ENCODE measurements around the gene MYO10. TPM values are rescaled to one million over a fixed set of nuclear protein-coding genes. Genes with fewer than 3 reads are reported as not detected.

MYO10 gene
- total RNA-seq, 1 experiment from 2014 or later: 9.3 TPM

- Histone ChIP-seq H3K9me3 (replicated peaks) (no peaks in the 10 kb centered on the region), H3K4me1 (no peaks in the 10 kb centered on the region)
- no peak for DNase-seq
These were observed 136.3 kb downstream of the MYO10 start for GRCh38 chr5:16799796-16800195.

GRCh38 chr5:16797951-16798350 is 138.1 kb downstream of the MYO10 start:
- Histone ChIP-seq H3K4me1 (no peaks in the 10 kb centered on the region), H3K9me3 (replicated peaks) (no peaks in the 10 kb centered on the region), H3K36me3 (no peaks in the 10 kb centered on the region), H3K27ac (no peak overlapping the region), H3K4me3 (no peak overlapping the region), H3K27me3 (no peaks in the 10 kb centered on the region)
- DNase-seq: no peak

More at GRCh38 chr5:16799796-16800195, 136.3 kb downstream of the MYO10 start:
- no peak overlapping the region for H3K4me3 ChIP-seq
- no peaks in the 10 kb centered on the region for H3K27me3 ChIP-seq
- H3K27ac ChIP-seq: no peak overlapping the region
- no peaks in the 10 kb centered on the region for H3K36me3 ChIP-seq

- Histone ChIP-seq H3K9me3 (replicated peaks) (no peaks in the 10 kb centered on the region), H3K36me3 (no peaks in the 10 kb centered on the region), H3K27me3 (no peaks in the 10 kb centered on the region), H3K4me1 (no peaks in the 10 kb centered on the region), H3K4me3 (no peak overlapping the region), H3K27ac (no peak overlapping the region)
- no peak for DNase-seq
These were observed 141.7 kb downstream of the MYO10 start for GRCh38 chr5:16794269-16794913.

GRCh38 chr5:16792598-16793275 is 143.4 kb downstream of the MYO10 start:
- no peak overlapping the region for H3K4me3 ChIP-seq
- no peaks in the 10 kb centered on the region for H3K9me3 ChIP-seq (replicated peaks)
- no peaks in the 10 kb centered on the region for H3K27me3 ChIP-seq
- DNase-seq: no peak
- no peaks in the 10 kb centered on the region for H3K4me1 ChIP-seq
- no peaks in the 10 kb centered on the region for H3K36me3 ChIP-seq
- H3K27ac ChIP-seq: no peak overlapping the region

- H3K27me3 ChIP-seq: no peaks in the 10 kb centered on the region
- H3K9me3 ChIP-seq (replicated peaks): no peaks in the 10 kb centered on the region
- H3K36me3 ChIP-seq: no peaks in the 10 kb centered on the region
- DNase-seq: no peak
- H3K4me1 ChIP-seq: no peaks in the 10 kb centered on the region
- H3K4me3 ChIP-seq: no peak overlapping the region
- H3K27ac ChIP-seq: no peak overlapping the region
These were observed 144.0 kb downstream of the MYO10 start for GRCh38 chr5:16791904-16792597.

GRCh38 chr5:16791036-16791705 is 144.9 kb downstream of the MYO10 start:
- no peaks in the 10 kb centered on the region for H3K4me1 ChIP-seq

GRCh38 chr5:16788957-16789356 is 147.1 kb downstream of the MYO10 start:
- Histone ChIP-seq H3K4me1 (no peaks in the 10 kb centered on the region), H3K36me3 (no peaks in the 10 kb centered on the region), H3K27me3 (no peaks in the 10 kb centered on the region), H3K4me3 (no peak overlapping the region), H3K9me3 (replicated peaks) (no peaks in the 10 kb centered on the region), H3K27ac (no peak overlapping the region)
- no peak for DNase-seq

More at GRCh38 chr5:16791036-16791705, 144.9 kb downstream of the MYO10 start:
- Histone ChIP-seq H3K36me3 (no peaks in the 10 kb centered on the region), H3K27me3 (no peaks in the 10 kb centered on the region), H3K9me3 (replicated peaks) (no peaks in the 10 kb centered on the region), H3K4me3 (no peak overlapping the region), H3K27ac (no peak overlapping the region)
- DNase-seq: peak in 1 of 2 experiments; percentile 64

- no peaks in the 10 kb centered on the region for H3K9me3 ChIP-seq (replicated peaks)
- no peaks in the 10 kb centered on the region for H3K27me3 ChIP-seq
- H3K4me1 ChIP-seq: no peaks in the 10 kb centered on the region
- no peak overlapping the region for H3K27ac ChIP-seq
- no peaks in the 10 kb centered on the region for H3K36me3 ChIP-seq
- DNase-seq: no peak
- no peak overlapping the region for H3K4me3 ChIP-seq
These were observed 148.8 kb downstream of the MYO10 start for GRCh38 chr5:16787278-16787677.

- H3K27me3 ChIP-seq: no peaks in the 10 kb centered on the region
- H3K27ac ChIP-seq: no peak overlapping the region
- H3K4me1 ChIP-seq: no peaks in the 10 kb centered on the region
- no peak for DNase-seq
- H3K4me3 ChIP-seq: no peak overlapping the region
- H3K36me3 ChIP-seq: no peaks in the 10 kb centered on the region
- no peaks in the 10 kb centered on the region for H3K9me3 ChIP-seq (replicated peaks)
These were observed 151.0 kb downstream of the MYO10 start for GRCh38 chr5:16784843-16785791.

GRCh38 chr5:16784088-16784487 is 152.0 kb downstream of the MYO10 start:
- Histone ChIP-seq H3K4me1 (no peaks in the 10 kb centered on the region), H3K9me3 (replicated peaks) (no peaks in the 10 kb centered on the region), H3K4me3 (no peak overlapping the region), H3K27me3 (no peaks in the 10 kb centered on the region), H3K36me3 (no peaks in the 10 kb centered on the region), H3K27ac (no peak overlapping the region)
- DNase-seq: no peak

- Histone ChIP-seq H3K27me3 (no peaks in the 10 kb centered on the region), H3K9me3 (replicated peaks) (no peaks in the 10 kb centered on the region), H3K4me1 (no peaks in the 10 kb centered on the region), H3K4me3 (no peak overlapping the region), H3K36me3 (no peaks in the 10 kb centered on the region), H3K27ac (no peak overlapping the region)
- no peak for DNase-seq
These were observed 154.1 kb downstream of the MYO10 start for GRCh38 chr5:16781828-16782626.

GRCh38 chr5:16780325-16780724 is 155.8 kb downstream of the MYO10 start:
- H3K36me3 ChIP-seq: no peaks in the 10 kb centered on the region
- DNase-seq: no peak
- H3K4me3 ChIP-seq: no peak overlapping the region
- no peaks in the 10 kb centered on the region for H3K9me3 ChIP-seq (replicated peaks)
- H3K4me1 ChIP-seq: no peaks in the 10 kb centered on the region
- no peaks in the 10 kb centered on the region for H3K27me3 ChIP-seq
- H3K27ac ChIP-seq: no peak overlapping the region

GRCh38 chr5:16777432-16777831 is 158.7 kb downstream of the MYO10 start:
- H3K36me3 ChIP-seq: no peaks in the 10 kb centered on the region

More at GRCh38 chr5:16777432-16777831, 158.7 kb downstream of the MYO10 start:
- Histone ChIP-seq H3K27me3 (no peaks in the 10 kb centered on the region), H3K4me1 (no peaks in the 10 kb centered on the region), H3K9me3 (replicated peaks) (no peaks in the 10 kb centered on the region), H3K4me3 (no peak overlapping the region), H3K27ac (no peak overlapping the region)
- DNase-seq: no peak

All from SJCRH30 (cell line).